HepG2 (cell line): ENCODE measurements around the gene CSTF3.

Experiments used
- BHLHE40 ChIP-seq: IDR thresholded peaks from 2 replicates; pipeline ENCODE4 v1.6.1; 2011; ENCODE audit warnings: low read length, improper control_type of control experiment
- CTCF ChIP-seq: sonication (generic); formaldehyde crosslinking; IDR thresholded peaks from 2 replicates; pipeline ENCODE4 v1.5.0; 2020; ENCODE audit warnings: mild to moderate bottlenecking, missing genetic modification reagents, moderate library complexity
- EZH2 ChIP-seq: conservative IDR thresholded peaks from 2 replicates; pipeline ENCODE4 v1.6.1; 2012; ENCODE audit warnings: mild to moderate bottlenecking, low read depth, low read length, moderate library complexity
- IRX3 ChIP-seq: sonication (generic); formaldehyde crosslinking; IDR thresholded peaks from 2 replicates; pipeline ENCODE4 v1.8.1; 2023; ENCODE audit warnings: mild to moderate bottlenecking, low read depth, missing genetic modification reagents, borderline replicate concordance
- JUN ChIP-seq: sonication (generic); formaldehyde crosslinking; IDR thresholded peaks from 2 replicates; pipeline ENCODE4 v1.4.0; 2020; ENCODE audit warnings: mild to moderate bottlenecking, missing genetic modification reagents
- NFE2L2 ChIP-seq: fragments of 150-350 bp; IDR thresholded peaks from 2 replicates; pipeline ENCODE4 v1.6.1; 2014; ENCODE audit warnings: low read length
- PLSCR1 ChIP-seq: sonication (generic); formaldehyde crosslinking; IDR thresholded peaks from 2 replicates; pipeline ENCODE4 v1.5.0; 2020; ENCODE audit warnings: missing genetic modification reagents, mild to moderate bottlenecking, borderline replicate concordance
- SMARCC2 ChIP-seq: fragments of 450-650 bp; IDR thresholded peaks from 2 replicates; pipeline ENCODE4 v1.6.1; 2017; ENCODE audit warnings: antibody characterized with exemption, mild to moderate bottlenecking
- ZNF512 ChIP-seq: sonication (generic); formaldehyde crosslinking; IDR thresholded peaks from 2 replicates; pipeline ENCODE4 v1.4.0; 2020; ENCODE audit warnings: mild to moderate bottlenecking, missing genetic modification reagents

- TF ChIP-seq PLSCR1 (CRISPR knock-in tag) (no peak), CTCF (CRISPR knock-in tag) (no peak), IRX3 (CRISPR knock-in tag) (no peak), SMARCC2 (no peak), EZH2 (no peak), ZNF512 (CRISPR knock-in tag) (no peak), BHLHE40 (no peak), NFE2L2 (no peak), JUN (no peak)
Measured at GRCh38 chr11:33168709-33169200, 7.5 kb upstream of the CSTF3 start.
